Vein endothelial cell (primary cell): Measurements from ENCODE around the gene FCRL2. TPM values are rescaled to one million over a fixed set of nuclear protein-coding genes. Genes with fewer than 3 reads are reported as not detected.

Experiments
- total RNA-seq: library from RNA; depleted of rRNA; stranded (reverse); fragments of >200 nt; gene quantifications from 2 replicates; pipeline ENCODE4 v1.2.3, GENCODE V29; 2012

The FCRL2 gene
- total RNA-seq = not detected in 2 replicates

GRCh38 chr1:157776971-157777391, at the start of gene FCRL2:
Gene FCRL2, minus strand, starts transcription at chr1:157777132. Its CDS starts 59 bp downstream, at chr1:157777073.

GRCh38 chr1:157819896-157820295, 43.0 kb upstream of the FCRL2 start, which contains the start of gene FCRL1:
Gene FCRL1, minus strand, starts transcription at chr1:157820120. Its CDS starts 83 bp downstream, at chr1:157820037.

GRCh38 chr1:157700732-157701131, 76.2 kb downstream of the FCRL2 start, which contains the start of gene FCRL3:
Gene FCRL3, minus strand, starts transcription at chr1:157700769. Its CDS starts 280 bp downstream, at chr1:157700489.

Other genes with a start within 250 kb of the FCRL2 start
- gene FCRL5, start 224.6 kb downstream of the FCRL2 start, total RNA-seq = not detected in 2 replicates
- gene FCRL4, start 179.0 kb downstream of the FCRL2 start, total RNA-seq = under 0.01 TPM in 1 of 2 replicates, not detected in the other
- not detected in 2 replicates for gene FCRL3, start 76.4 kb downstream of the FCRL2 start, total RNA-seq
- not detected in 2 replicates for gene FCRL1, start 43.0 kb upstream of the FCRL2 start, total RNA-seq
- not detected in 2 replicates for gene CD5L, start 64.7 kb upstream of the FCRL2 start, total RNA-seq
- 42.2 and 51.9 TPM in 2 replicates for gene KIRREL1, start 216.5 kb upstream of the FCRL2 start, total RNA-seq